ENCODE measurements around the gene UBE2Q1.

DNA sequence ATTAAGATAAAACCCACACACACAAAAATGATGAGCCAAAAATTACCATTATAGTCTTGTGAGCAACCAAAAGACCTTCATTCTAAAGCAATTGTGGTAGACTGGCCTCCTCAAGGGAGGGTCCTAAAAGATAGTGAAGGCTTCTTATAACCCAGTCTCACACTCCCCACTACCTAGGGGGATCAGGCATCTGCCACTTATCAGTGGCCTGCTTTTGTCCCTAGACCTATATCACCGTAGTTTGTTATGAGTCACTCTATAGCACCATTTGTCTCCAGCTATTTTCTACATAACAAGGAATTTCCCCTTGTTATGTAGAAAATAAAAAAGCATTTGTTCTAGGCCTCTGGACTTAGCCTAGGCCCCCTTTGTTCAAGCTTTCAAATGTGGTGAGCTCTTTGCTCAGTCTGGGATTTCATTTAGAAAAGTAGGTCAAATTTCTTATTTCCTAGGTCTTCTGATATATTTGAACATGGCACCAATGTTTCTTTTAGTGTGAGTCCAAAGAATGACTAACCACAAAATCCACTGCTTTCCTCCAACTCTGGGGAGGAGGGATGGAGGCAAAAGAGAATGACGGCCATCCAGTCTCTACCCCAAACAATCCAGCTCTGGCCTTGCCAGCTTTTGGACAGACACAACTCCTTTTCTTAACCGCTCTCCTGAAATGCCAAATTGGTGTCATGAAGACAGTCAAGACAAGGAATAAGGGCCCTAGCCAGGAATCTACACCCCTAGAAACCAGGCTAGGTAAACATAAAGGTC, 40.6 kb upstream of the UBE2Q1 start:
- TF ChIP-seq RCOR1 (IDR thresholded peaks at IDR 0.05; ENCODE audit: insufficient replicate concordance, low read length) (no peak), POLR2A (IDR thresholded peaks at IDR 0.05; ENCODE audit: low read depth, low read length) (no peak), MAZ (IDR thresholded peaks at IDR 0.05; ENCODE audit: borderline replicate concordance, low read depth, low read length) (no peak), RAD21 (IDR thresholded peaks at IDR 0.05; ENCODE audit: low read length) (no peak), MXI1 (IDR thresholded peaks at IDR 0.05; ENCODE audit: borderline replicate concordance, low read depth, low read length) (no peak), CHD1 (IDR thresholded peaks at IDR 0.05; ENCODE audit: low read depth, low read length) (no peak), CEBPB (IDR thresholded peaks at IDR 0.05; ENCODE audit: low read depth, low read length) (no peak), MAFK (IDR thresholded peaks at IDR 0.05; ENCODE audit: low read depth, low read length) (no peak), BHLHE40 (IDR thresholded peaks at IDR 0.05; ENCODE audit: low read depth, low read length) (no peak)
- TF ChIP-seq, protein P1, sequence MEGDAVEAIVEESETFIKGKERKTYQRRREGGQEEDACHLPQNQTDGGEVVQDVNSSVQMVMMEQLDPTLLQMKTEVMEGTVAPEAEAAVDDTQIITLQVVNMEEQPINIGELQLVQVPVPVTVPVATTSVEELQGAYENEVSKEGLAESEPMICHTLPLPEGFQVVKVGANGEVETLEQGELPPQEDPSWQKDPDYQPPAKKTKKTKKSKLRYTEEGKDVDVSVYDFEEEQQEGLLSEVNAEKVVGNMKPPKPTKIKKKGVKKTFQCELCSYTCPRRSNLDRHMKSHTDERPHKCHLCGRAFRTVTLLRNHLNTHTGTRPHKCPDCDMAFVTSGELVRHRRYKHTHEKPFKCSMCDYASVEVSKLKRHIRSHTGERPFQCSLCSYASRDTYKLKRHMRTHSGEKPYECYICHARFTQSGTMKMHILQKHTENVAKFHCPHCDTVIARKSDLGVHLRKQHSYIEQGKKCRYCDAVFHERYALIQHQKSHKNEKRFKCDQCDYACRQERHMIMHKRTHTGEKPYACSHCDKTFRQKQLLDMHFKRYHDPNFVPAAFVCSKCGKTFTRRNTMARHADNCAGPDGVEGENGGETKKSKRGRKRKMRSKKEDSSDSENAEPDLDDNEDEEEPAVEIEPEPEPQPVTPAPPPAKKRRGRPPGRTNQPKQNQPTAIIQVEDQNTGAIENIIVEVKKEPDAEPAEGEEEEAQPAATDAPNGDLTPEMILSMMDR (conservative IDR thresholded peaks at IDR 0.05; ENCODE audit: low read depth, low read length): no peak

All from IMR-90 (cell line).